Thyroid gland (tissue), 4 donors: ENCODE data around the gene LIN37.

ENCODE experiments used
- CTCF ChIP-seq, 6 experiments: fragments of 200-600 bp in 3 of 6; fragments of 450-650 bp in 3 of 6; sonication (generic) in 3 of 6; IDR thresholded peaks; one replicate each; pipeline ENCODE4 v1.5.1; 2016 to 2019; ENCODE audit warnings: antibody characterized with exemption in 6 of 6, mild to moderate bottlenecking in 2 of 6, inconsistent platforms in 1 of 6, moderate library complexity in 1 of 6
- POLR2A ChIP-seq, 2 donors: fragments of 450-650 bp; IDR thresholded peaks; one replicate each; pipeline ENCODE4 v1.6.1; 2017; ENCODE audit warnings: antibody characterized with exemption in 2 of 2, mild to moderate bottlenecking in 2 of 2, moderate library complexity in 1 of 2

- TF ChIP-seq CTCF (IDR thresholded peaks at IDR 0.05) (no peak), POLR2A (IDR thresholded peaks at IDR 0.05) (no peak)
Observed at GRCh38 chr19:35785339-35785627, 36.9 kb downstream of the LIN37 start.
